Measurements from ENCODE around the gene LCP2.

The LCP2 gene

DNA sequence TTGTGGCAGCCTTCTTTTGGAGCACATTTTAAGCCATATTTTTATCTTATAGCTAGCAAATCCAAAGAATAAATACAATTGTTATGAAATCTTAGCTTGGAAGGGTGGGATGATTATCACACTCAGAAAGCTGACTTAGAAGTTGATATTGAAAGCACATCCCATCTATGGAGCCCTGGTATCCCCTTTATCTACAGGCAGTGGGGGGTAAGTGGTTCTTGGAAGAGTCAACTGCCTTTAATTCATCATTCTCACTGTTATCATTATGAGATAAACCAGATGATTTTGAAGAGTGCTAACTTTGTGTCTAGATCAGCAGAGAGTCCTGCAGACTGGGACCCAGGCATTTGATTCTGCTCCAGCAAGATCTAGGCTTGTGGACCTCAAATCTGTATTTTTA, 3.0 kb downstream of the LCP2 start:
- DNase-seq = no peak

DNA sequence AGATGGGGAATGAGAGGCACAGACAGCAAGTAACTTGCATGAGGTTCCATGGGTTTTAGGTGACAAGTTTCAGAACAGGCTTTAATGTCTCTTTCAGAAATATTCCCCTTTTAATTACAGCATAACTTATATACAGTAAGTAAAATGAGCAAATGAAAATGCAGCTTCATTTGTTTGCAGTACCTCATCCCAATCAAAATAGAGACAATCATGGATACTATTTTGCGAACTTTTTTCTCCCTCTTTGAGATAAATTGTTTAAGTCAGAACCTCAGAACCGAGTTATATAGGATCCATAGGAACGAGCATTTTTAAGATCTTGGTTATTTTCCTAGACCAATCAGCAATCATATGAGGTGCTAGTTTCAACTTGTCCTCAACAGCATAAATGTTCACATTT, 3.5 kb downstream of the LCP2 start:
- no peak for DNase-seq

DNA sequence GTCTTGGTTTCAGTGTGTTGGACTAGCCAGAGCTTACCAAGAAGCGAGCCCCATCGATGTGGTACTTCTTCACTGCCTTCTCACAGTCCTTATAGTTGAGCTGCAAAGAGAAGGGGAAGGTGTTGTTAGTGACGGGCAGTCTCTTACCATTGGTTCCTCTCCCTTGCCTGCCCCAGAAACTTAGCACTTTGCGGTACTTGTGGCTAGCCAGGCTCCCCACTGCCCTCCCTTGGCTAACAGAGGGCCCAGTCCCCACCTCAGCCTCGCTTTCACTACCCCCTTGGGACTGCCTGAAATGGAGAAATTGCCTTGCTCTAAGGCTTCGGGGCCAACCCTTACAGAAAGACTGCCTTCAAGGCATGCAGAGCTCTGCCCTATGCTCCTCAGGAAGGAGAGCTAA, 4.3 kb downstream of the LCP2 start:
- DNase-seq = peak; percentile 75 to 81

DNA sequence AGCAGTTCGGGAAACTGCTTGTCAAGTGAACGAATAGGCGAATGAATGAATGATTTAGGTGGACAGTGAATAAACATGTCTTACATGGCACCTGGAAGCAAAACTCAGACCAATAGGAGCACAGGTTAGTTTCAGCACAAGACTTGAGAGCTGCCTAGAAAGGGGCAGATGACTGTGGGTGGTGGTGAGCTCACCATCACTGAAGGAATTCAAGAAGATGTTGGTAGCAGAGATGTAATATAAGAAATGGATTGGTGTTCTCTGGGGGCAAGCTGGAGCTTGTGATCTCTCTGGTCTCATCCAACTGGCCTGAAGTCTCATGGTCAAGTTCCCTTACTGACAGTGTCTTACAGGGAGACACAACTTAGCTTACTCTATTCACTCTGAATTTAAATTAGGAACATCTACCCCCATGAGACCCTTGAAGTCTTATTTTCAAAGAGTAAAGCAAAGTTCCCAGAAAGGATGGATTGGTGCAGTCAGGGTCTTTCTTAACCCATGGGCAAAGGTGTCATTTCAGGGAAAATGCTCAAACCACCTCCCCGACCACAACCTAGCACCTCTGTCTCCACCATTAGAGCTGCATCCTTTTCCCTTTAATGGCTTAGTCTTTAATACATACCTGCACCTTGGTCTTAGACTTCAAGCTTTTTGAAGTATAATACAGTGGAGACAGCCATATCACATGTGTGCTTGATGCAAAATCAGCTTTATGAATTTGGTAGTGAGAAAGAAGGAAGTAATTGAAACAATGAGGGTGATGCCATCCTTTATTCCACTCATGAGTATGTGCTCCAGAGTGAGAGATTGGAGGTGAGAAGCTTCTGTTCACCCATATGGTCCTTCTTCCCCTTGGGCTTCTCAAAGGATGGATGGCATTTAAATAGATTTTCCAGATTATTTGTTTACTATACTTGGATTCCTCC, 5.1 kb downstream of the LCP2 start:
- no peak for DNase-seq

DNA sequence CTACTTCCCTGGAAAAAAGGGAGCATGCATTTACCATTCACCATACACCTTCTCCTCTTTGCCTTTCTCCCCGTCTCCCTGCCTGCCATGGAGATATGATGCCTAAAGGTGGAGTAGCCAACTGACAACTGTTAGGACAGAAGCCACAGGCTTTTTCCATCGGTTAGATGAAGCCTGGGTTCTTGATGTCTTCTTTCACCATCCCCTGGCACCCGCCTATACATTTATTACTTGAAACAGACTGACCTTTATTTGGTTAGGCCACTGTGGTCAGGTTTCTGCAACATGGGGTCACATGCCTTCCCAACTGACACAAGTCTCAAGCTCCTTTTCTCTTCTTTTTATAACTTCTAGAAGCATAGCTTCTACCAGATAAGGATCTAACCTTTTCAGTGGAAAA, 7.1 kb downstream of the LCP2 start:
- peak in 1 of 2 donors; percentile 76 for DNase-seq

DNA sequence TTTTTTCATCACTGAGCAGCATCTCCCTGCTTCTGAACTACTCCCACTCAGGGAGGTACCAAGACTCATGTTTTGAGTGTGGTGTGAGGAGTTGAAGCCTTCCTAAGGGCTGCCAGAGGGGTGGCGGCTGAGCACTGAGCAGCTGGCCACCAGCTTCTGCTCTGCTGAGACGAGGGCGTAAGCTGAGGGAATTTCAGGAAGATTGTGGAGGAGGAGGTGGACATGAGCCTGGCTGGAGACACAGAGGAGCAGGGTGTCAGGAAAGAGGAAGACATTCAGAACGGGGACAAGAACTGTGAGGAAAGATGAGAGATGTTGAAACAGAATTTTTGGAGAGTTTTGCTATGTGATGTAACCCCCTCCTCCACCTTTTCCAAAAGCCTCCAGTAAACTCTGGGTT, 7.8 kb downstream of the LCP2 start:
- peak; percentile 85 to 97 for DNase-seq

DNA sequence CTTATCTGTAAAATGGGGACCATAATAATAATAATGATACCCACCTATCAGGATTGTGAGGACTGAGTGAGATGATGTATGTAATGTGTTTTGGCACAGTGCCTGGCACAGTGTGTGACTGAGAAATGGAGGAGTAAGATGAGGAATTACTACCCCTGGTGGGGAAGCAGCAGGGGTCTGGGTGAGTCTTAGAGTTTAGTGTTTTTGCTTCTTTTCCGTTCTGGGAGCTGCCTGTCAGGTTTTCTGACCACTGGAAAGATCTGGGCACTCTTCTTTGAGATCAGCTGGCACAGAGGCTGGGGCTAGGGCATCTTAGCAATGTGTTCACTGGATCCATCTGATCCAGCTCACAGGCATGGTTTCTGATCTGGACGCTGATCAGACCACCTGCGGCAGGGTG, 8.5 kb downstream of the LCP2 start:
- no peak for DNase-seq

DNA sequence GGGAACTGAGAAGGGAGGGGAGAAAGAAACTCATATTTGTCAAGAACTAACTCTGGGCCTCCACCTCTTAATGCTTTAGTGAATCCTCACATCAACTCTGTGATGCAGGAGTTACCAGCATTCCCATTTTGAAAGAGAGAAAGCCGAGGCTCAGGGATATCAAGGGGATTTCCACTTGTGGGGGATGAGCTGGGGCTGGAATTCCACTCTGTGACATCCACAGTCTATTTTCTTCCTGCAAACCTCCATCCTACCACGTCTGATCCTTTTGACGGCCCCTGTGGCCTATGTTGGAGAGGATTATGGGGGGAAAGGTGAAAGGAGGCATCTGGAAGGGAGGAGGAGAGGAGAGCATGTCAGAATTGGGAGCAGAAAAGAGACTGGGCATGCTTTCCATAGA, 9.0 kb downstream of the LCP2 start:
- DNase-seq = no peak

DNA sequence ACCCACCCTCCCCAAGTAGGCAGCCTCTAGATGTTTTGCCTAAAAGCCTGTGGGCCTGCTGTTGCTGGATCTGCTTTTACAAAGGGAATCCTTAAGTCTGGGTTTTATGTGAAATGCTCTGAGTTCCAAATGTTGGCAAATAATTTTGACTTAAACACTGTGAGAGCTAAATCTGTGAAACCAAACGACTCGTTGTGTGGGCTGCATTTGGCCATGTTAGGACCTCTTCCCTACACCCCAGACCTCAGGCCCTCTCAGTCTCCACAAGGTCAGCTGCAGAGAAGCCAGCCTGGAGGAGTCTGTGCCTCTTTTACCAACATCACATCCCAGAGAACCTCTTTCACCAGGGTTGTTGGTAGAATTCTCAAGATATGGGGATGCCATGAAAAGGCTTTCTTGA, 9.4 kb downstream of the LCP2 start:
- DNase-seq = no peak

DNA sequence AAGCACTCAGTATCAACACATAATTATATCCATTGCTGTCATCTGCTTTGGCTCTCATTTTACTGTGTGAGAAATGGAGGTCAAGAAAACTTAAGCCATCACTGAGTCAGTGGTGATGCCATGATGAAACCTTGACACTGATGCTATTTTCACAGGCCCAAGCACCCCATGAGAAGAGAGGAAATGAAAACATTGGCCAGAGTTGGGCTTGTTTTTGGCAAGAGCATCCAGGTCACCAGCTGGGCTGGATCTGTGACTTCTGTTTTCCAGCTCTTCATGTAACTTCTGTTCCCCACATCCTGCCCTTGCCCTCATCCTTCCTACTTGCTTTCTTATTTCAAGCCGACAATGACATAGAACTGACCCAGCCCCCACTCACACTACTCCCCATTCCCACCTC, 10.0 kb downstream of the LCP2 start:
- DNase-seq = peak; percentile 74 to 85

DNA sequence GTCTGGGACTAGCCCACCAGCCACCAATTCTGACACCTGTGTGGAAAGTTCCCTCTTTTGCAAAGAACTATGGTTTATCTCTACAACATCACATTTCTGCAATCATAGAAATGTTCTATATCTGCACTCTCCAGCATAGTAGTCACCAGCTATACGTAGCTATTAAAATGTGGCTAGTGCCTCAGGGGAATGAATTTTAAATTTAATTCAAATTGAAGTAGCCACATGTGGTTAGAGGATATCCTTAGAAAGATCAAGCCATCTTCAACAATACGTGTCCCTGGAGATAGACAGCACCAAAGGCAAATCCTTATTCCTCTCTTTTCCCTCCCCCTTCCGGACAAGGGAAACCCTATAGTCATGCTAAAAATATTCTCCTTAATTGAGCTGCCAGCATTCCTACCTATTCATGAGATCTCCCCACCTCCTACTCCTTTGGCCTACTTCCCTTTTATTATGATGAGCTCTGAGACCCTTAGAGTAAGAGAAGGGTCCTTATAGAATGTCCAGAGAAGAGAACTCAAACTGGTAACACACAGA, 11.1 kb downstream of the LCP2 start:
- DNase-seq = no peak

DNA sequence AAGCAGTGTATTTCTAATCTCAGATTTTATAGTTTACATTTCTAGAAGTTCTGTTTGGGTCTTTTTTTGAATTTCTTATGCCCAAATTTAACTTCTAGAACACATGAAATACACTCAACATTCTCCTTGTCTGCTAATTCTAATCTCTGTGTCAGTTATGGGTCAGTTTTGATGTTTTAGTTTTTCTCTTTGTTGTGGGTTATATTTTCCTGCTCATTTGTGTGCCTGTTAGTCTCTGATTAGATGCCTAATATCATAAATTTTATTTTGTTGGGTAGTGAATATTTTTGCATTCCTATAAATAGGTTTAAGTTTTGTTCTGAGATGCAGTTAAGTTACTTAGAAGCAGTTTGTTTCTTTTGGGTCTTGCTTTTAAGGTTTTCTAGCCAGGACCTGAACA, 12.4 kb downstream of the LCP2 start:
- no peak for DNase-seq

DNA sequence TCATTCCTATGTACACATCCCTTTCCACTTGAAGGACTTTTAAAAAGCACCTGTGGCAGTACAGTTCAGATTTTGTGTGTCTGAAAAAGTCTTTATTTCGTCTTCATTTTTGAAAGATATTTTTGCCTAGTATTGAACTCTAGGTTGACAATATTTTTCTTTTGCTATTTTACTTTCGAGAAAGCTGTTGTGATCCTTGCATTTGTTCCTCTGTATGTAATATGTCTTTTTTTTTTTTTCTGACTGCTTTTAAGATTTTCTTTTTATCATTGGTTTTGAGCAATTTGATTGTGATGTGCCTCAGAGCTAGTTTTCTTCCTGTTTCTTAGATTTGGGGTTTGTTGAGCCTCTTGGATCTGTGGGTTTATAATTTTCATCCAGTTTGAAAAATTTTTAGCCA, 13.3 kb downstream of the LCP2 start:
- DNase-seq = no peak

DNA sequence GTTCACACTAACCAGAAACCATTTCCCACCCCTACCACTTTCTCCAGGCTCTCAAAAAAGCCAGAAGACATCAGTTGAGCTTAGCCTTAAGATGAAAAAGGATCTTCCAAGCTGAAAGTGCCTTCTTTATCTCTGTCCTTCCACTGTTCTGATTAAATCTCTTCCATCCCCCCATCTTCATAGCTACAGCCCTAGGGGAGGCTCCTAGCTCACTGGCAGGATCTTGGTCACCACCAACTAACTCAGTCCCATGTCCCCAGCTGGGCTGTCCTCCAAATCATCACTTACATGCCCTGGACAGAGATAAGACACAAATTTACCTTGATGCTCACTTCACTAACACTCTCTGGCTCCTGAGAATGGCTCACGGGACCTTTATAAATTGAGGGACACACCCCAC, 14.3 kb downstream of the LCP2 start:
- DNase-seq = no peak

DNA sequence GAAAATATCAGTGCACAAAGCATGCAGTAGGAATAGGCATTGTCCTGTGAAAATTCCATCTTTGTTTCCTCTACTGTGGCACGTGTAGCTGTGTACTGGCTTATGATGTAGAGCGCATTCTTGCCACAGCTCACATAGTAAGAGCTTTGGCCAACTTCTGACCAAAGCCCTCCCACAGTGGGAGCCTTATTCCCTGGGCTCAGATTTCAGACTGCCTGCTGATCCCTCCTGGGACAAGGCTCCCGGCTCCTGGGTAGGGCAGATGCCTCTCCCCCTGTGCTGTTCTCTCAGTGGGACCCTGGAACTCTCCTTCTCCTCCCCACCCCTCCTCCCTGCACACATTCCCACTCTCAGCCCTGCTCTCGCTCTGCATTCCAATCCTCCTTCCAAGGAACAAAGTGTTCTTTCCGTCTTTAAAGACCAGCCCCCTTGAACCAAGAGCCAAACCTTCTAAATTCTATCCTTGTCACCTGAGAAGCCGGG, 17.5 kb downstream of the LCP2 start:
- DNase-seq = no peak

DNA sequence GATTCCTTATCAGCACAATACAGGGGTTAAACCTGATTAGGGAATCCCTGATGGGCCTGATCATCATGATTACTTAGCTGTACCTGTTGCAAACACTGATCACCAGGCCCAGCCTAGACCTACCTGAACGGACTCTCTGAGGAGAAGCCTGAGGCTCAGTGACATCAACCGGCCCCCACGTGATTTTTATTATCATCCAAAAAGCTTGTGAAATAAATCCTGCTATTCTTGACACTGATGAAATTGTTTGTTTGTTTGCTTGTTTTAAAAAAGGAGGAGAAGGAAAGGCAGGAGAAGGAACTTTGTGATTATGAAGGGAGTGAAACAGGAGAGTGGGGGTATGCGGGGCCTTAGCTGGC, 18.1 kb downstream of the LCP2 start:
- DNase-seq = no peak

DNA sequence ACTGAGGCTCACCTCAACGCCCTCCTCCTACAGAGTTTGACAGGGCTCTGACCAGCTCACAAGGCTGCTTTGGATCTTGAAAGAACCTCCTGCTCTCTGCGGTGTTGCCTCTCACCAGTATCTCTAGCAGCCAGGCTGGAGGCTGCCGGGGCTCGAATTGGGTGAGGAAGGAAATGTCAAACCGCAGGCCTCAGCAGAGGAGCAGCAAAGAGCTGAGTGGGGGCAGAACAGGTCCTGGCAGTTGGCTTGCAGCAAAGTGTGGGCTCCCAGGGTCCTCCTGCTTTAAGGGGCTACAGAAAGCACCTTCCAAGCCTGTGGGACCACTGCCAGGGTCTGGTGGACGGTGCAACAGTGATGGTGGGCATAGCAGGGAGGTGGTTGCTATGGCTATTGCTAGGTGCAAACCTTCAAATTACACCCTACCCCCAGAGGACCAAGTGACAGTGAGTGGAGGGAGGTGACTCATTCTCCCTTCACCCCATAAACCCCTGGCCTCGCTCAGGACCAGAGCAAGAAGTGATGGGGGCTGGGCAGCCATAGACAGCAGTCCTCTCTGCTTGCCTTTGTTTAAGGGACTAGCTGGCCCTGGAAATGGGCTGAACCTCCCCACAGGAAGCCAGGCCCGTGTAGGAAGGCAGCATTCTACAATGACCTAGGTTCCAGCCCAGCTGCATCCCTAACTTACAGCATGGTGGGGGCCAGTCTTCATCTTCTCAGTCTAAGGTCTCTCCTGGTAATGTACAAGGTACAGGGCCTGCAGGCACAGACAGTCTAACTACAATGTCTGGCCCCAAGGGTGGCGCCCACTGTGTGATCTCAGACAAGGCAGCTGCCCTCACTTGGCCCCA, 18.7 kb downstream of the LCP2 start:
- peak in 1 of 2 donors; percentile 68 for DNase-seq

DNA sequence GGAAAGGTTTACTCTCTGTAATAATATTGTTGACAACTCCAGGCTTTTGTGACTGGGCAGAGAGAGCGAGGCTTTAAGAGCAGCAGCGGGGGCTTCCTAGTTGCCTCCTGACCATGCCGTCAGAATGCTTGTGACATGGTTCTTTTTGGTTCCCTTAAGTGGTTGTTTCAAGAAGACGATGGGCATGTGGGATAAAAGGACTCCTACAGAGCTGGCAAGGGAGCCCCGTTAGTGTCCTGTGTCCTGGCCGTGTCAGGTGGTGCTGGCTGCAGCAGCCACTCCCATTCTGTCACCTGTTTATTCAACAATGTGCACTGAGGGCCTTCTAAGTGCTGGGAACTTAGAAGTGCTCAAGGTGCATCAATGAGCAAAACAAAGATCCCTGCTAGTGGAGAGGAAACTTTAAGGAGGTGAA, 19.7 kb downstream of the LCP2 start:
- peak; percentile 77 to 95 for DNase-seq

DNA sequence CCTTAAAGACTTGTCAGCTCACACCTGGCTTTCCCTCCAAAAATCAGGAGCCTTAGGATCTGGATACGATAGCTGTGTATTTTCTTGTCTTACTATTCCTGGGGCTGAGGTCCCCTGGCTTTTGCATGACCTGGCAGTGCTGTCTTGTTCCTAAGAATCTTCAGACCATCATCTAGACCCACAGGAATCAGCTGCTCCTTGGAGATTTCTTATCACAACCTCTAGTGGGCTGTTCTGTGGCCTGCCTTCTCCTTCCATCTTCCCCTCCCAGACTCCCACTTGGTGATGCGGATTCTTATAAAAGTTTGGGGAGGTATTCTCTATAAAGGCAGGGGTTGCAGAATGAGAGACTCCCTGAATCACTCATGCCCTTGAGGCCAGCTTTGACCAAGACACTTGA, 21.4 kb downstream of the LCP2 start:
- DNase-seq = no peak

DNA sequence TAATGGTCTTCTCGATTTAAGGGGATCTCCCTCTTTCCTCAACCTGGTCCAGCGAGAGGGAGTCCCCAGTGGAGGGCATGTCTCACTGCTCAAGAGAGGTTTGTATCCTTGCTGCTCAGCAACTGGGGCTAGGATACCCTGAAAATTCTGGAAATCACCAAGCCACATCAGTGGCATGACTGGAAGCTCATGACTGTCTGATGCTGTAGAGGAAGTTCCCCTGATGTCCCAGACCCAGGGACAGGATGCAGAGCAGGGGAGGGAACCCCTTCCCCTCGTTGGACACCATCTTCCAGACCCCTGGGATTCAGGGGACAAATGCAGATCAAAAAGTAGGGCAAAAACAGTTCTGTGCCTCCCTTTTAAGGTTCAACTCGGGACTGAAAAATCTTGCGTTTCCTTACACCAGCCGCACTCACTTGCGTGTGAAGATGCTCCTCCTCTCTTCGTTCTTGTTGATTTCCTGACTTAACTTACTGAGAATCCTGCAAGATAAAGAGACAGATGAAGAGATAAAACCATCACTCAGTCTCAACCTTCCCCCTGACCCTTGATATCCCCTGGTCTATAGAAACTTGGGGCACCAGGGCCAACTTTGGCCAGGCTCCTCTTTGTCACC, 22.1 kb downstream of the LCP2 start:
- DNase-seq = peak in 1 of 2 donors; percentile 93

DNA sequence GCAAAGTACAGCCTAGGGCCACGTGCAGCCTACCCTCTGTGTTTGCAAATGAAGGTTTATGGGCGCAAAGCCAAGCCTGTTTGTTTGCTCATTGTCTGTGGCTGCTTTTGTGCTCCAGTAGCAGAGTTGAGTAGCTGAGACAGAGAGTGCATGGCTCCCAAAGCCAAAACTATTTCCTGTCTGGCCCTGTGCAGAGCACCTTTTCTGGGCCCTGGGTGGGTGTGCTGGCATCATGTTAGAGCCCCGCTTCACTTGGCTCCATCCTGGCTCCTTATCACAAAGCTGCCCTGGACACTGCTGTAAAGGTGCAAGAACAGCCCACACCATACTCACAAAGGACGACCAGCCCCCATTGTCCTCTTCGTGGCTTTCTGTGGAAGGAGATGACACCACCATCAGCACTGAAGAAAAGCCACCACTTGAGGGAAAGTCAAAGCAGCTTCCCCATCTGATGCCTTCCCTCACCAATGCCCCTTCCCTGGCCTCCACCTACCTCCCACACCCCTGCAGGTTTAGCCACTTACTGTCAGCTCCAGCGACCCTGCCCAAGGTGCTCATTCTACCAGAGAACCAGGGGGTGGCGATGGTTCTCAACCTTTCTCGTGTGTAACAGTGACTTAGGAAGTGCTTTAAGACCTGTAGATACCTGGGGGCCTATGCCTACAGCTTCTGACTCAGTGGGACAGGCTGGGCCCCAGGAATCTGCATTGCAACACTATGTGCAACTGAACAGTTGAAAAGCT, 23.4 kb downstream of the LCP2 start:
- DNase-seq = no peak

DNA sequence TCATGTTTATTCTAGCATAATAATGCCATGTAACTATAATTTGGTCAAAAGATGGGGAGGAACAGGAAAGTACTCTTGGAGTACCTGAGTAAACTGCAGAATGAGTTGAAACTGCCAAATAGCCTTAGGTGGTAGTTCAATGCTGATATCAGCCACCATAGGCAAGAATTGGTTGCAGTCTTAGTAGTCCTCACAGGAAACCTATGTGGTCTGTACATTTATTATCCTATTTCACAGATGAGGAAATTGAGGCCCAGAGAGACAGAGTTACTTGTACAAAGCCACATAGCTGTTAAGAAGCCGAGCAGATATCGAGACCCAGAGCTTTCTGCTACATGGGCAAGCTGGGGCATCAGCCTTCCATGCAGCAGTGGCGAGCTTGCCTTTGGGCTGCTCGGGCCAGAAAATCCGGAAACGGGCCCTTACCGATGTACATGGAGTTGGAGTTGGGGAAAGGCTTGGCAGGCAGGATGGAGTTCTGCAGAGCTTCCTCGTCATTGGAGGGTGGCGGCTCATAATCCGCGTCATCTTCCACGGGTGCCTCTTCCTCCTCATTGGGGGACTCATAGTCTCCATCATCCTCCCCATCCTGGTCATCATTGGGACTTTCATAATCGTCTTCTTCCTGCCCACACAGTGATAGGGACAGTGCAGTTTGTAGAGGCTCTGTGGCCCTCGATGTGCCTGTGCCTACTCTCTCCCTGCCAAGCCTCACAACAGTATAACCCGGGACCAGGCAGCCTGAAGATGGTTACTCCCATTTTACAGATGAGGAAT, 27.1 kb downstream of the LCP2 start:
- DNase-seq = peak; percentile 72
